Measurements from ENCODE around the gene CPXM2.

CPXM2 gene

GRCh38 chr10:123890226-123890625 is 1.4 kb downstream of the CPXM2 start:
- no peak for DNase-seq
- ChIA-PET POLR2A (no interaction called here), CTCF (no interaction called here)
- Histone ChIP-seq H3K27me3 (replicated peaks in 2 of 5; ENCODE audit: control insufficient read depth in 4 of 5, insufficient read depth in 5 of 5, low read length in 4 of 5) (peaks cover 6 to 66% (median 17%) of the 10 kb centered on the region in 5 experiments), H3K36me3 (ENCODE audit: control insufficient read depth in 4 of 4, insufficient read depth in 4 of 4, low read length in 3 of 4) (no peaks in the 10 kb centered on the region), H3K9me3 (ENCODE audit: control extremely low read depth in 1 of 5, control insufficient read depth in 4 of 5, insufficient read depth in 2 of 5, low read depth in 1 of 5, low read length in 4 of 5) (peaks cover 0 to 3% (median 0%) of the 10 kb centered on the region in 5 experiments), H3K27ac (ENCODE audit: insufficient read depth in 1 of 2, low read depth in 1 of 2, low read length in 2 of 2, poor library complexity in 1 of 2, severe bottlenecking in 2 of 2) (no peak overlapping the region), H3K4me1 (ENCODE audit: control extremely low read depth in 1 of 4, control insufficient read depth in 4 of 4, insufficient read depth in 4 of 4, low read length in 3 of 4) (no peaks in the 10 kb centered on the region), H3K4me3 (ENCODE audit: control insufficient read depth in 1 of 7, extremely low read depth in 1 of 7, insufficient read depth in 4 of 7, low read depth in 2 of 7, low read length in 6 of 7) (no peak overlapping the region)
- 90% methylated on average over 7 of the region's 8 CpGs for WGBS (ENCODE audit: insufficient coverage)

- WGBS (ENCODE audit: insufficient coverage) = 63% methylated on average over 3 of the region's 4 CpGs
- H3K27ac ChIP-seq (ENCODE audit: insufficient read depth in 1 of 2, low read depth in 1 of 2, low read length in 2 of 2, poor library complexity in 1 of 2, severe bottlenecking in 2 of 2) = no peak overlapping the region
- CTCF ChIA-PET = no interaction called here
- peaks cover 0 to 3% (median 0%) of the 10 kb centered on the region in 5 experiments for H3K9me3 ChIP-seq (ENCODE audit: control extremely low read depth in 1 of 5, control insufficient read depth in 4 of 5, insufficient read depth in 2 of 5, low read depth in 1 of 5, low read length in 4 of 5)
- POLR2A ChIA-PET = no interaction called here
- H3K27me3 ChIP-seq (replicated peaks in 2 of 5; ENCODE audit: control insufficient read depth in 4 of 5, insufficient read depth in 5 of 5, low read length in 4 of 5) = peaks cover 6 to 66% (median 17%) of the 10 kb centered on the region in 5 experiments
- H3K36me3 ChIP-seq (ENCODE audit: control insufficient read depth in 4 of 4, insufficient read depth in 4 of 4, low read length in 3 of 4) = no peaks in the 10 kb centered on the region
- no peak overlapping the region for H3K4me3 ChIP-seq (ENCODE audit: control insufficient read depth in 1 of 7, extremely low read depth in 1 of 7, insufficient read depth in 4 of 7, low read depth in 2 of 7, low read length in 6 of 7)
- H3K4me1 ChIP-seq (ENCODE audit: control extremely low read depth in 1 of 4, control insufficient read depth in 4 of 4, insufficient read depth in 4 of 4, low read length in 3 of 4) = no peaks in the 10 kb centered on the region
- no peak for DNase-seq
These were observed 1.8 kb downstream of the CPXM2 start for GRCh38 chr10:123889821-123890220.

GRCh38 chr10:123888751-123889150 is 2.9 kb downstream of the CPXM2 start:
- CTCF ChIA-PET = no interaction called here
- no peak overlapping the region for H3K4me3 ChIP-seq (ENCODE audit: control insufficient read depth in 1 of 7, extremely low read depth in 1 of 7, insufficient read depth in 4 of 7, low read depth in 2 of 7, low read length in 6 of 7)
- H3K9me3 ChIP-seq (ENCODE audit: control extremely low read depth in 1 of 5, control insufficient read depth in 4 of 5, insufficient read depth in 2 of 5, low read depth in 1 of 5, low read length in 4 of 5) = peaks cover 0 to 2% (median 0%) of the 10 kb centered on the region in 5 experiments
- H3K27ac ChIP-seq (ENCODE audit: insufficient read depth in 1 of 2, low read depth in 1 of 2, low read length in 2 of 2, poor library complexity in 1 of 2, severe bottlenecking in 2 of 2) = no peak overlapping the region
- no peaks in the 10 kb centered on the region for H3K4me1 ChIP-seq (ENCODE audit: control extremely low read depth in 1 of 4, control insufficient read depth in 4 of 4, insufficient read depth in 4 of 4, low read length in 3 of 4)
- peaks cover 6 to 66% (median 17%) of the 10 kb centered on the region in 5 experiments for H3K27me3 ChIP-seq (replicated peaks in 2 of 5; ENCODE audit: control insufficient read depth in 4 of 5, insufficient read depth in 5 of 5, low read length in 4 of 5)
- DNase-seq = no peak
- WGBS (ENCODE audit: insufficient coverage) = 94% methylated on average over 5 of the region's 5 CpGs
- no peaks in the 10 kb centered on the region for H3K36me3 ChIP-seq (ENCODE audit: control insufficient read depth in 4 of 4, insufficient read depth in 4 of 4, low read length in 3 of 4)
- POLR2A ChIA-PET = no interaction called here

GRCh38 chr10:123888256-123888655 is 3.4 kb downstream of the CPXM2 start:
- no peak overlapping the region for H3K4me3 ChIP-seq (ENCODE audit: control insufficient read depth in 1 of 7, extremely low read depth in 1 of 7, insufficient read depth in 4 of 7, low read depth in 2 of 7, low read length in 6 of 7)
- H3K4me1 ChIP-seq (ENCODE audit: control extremely low read depth in 1 of 4, control insufficient read depth in 4 of 4, insufficient read depth in 4 of 4, low read length in 3 of 4) = no peaks in the 10 kb centered on the region
- H3K27ac ChIP-seq (ENCODE audit: insufficient read depth in 1 of 2, low read depth in 1 of 2, low read length in 2 of 2, poor library complexity in 1 of 2, severe bottlenecking in 2 of 2) = no peak overlapping the region
- CTCF ChIA-PET = no interaction called here
- WGBS (ENCODE audit: insufficient coverage) = 82% methylated on average over 2 of the region's 3 CpGs
- peaks cover 0 to 2% (median 0%) of the 10 kb centered on the region in 5 experiments for H3K9me3 ChIP-seq (ENCODE audit: control extremely low read depth in 1 of 5, control insufficient read depth in 4 of 5, insufficient read depth in 2 of 5, low read depth in 1 of 5, low read length in 4 of 5)
- H3K36me3 ChIP-seq (ENCODE audit: control insufficient read depth in 4 of 4, insufficient read depth in 4 of 4, low read length in 3 of 4) = no peaks in the 10 kb centered on the region
- H3K27me3 ChIP-seq (replicated peaks in 2 of 5; ENCODE audit: control insufficient read depth in 4 of 5, insufficient read depth in 5 of 5, low read length in 4 of 5) = peaks cover 6 to 61% (median 17%) of the 10 kb centered on the region in 5 experiments
- no peak for DNase-seq
- POLR2A ChIA-PET = no interaction called here

GRCh38 chr10:123886292-123886691 is 5.3 kb downstream of the CPXM2 start:
- Histone ChIP-seq H3K4me3 (ENCODE audit: control insufficient read depth in 1 of 7, extremely low read depth in 1 of 7, insufficient read depth in 4 of 7, low read depth in 2 of 7, low read length in 6 of 7) (no peak overlapping the region), H3K27me3 (replicated peaks in 2 of 5; ENCODE audit: control insufficient read depth in 4 of 5, insufficient read depth in 5 of 5, low read length in 4 of 5) (peaks cover 0 to 42% (median 12%) of the 10 kb centered on the region in 5 experiments), H3K27ac (ENCODE audit: insufficient read depth in 1 of 2, low read depth in 1 of 2, low read length in 2 of 2, poor library complexity in 1 of 2, severe bottlenecking in 2 of 2) (no peak overlapping the region), H3K4me1 (ENCODE audit: control extremely low read depth in 1 of 4, control insufficient read depth in 4 of 4, insufficient read depth in 4 of 4, low read length in 3 of 4) (no peaks in the 10 kb centered on the region), H3K36me3 (ENCODE audit: control insufficient read depth in 4 of 4, insufficient read depth in 4 of 4, low read length in 3 of 4) (no peaks in the 10 kb centered on the region), H3K9me3 (ENCODE audit: control extremely low read depth in 1 of 5, control insufficient read depth in 4 of 5, insufficient read depth in 2 of 5, low read depth in 1 of 5, low read length in 4 of 5) (no peaks in the 10 kb centered on the region)
- no peak for DNase-seq
- WGBS (ENCODE audit: insufficient coverage) = 90% methylated on average over 5 of the region's 6 CpGs
- CTCF ChIA-PET = interaction anchor here (1.2 kb wide), 1 partner anchor 9 kb away, joined by 3 read pairs; no protein-coding TSS in a partner anchor
- POLR2A ChIA-PET = no interaction called here

GRCh38 chr10:123885406-123886170 is 6.0 kb downstream of the CPXM2 start:
- ChIA-PET POLR2A (no interaction called here), CTCF (interaction anchor here (0.9 to 1.2 kb wide), 2 partner anchors 8 to 70 kb away, joined by 3 read pairs; no protein-coding TSS in a partner anchor)
- H3K27ac ChIP-seq (ENCODE audit: insufficient read depth in 1 of 2, low read depth in 1 of 2, low read length in 2 of 2, poor library complexity in 1 of 2, severe bottlenecking in 2 of 2) = no peak overlapping the region
- WGBS (ENCODE audit: insufficient coverage) = 93% methylated on average over 5 of the region's 6 CpGs
- peaks cover 0 to 35% (median 9%) of the 10 kb centered on the region in 5 experiments for H3K27me3 ChIP-seq (replicated peaks in 2 of 5; ENCODE audit: control insufficient read depth in 4 of 5, insufficient read depth in 5 of 5, low read length in 4 of 5)
- no peaks in the 10 kb centered on the region for H3K36me3 ChIP-seq (ENCODE audit: control insufficient read depth in 4 of 4, insufficient read depth in 4 of 4, low read length in 3 of 4)
- no peak overlapping the region for H3K4me3 ChIP-seq (ENCODE audit: control insufficient read depth in 1 of 7, extremely low read depth in 1 of 7, insufficient read depth in 4 of 7, low read depth in 2 of 7, low read length in 6 of 7)
- no peaks in the 10 kb centered on the region for H3K4me1 ChIP-seq (ENCODE audit: control extremely low read depth in 1 of 4, control insufficient read depth in 4 of 4, insufficient read depth in 4 of 4, low read length in 3 of 4)
- H3K9me3 ChIP-seq (ENCODE audit: control extremely low read depth in 1 of 5, control insufficient read depth in 4 of 5, insufficient read depth in 2 of 5, low read depth in 1 of 5, low read length in 4 of 5) = no peaks in the 10 kb centered on the region
- no peak for DNase-seq

- Histone ChIP-seq H3K27ac (ENCODE audit: insufficient read depth in 1 of 2, low read depth in 1 of 2, low read length in 2 of 2, poor library complexity in 1 of 2, severe bottlenecking in 2 of 2) (no peak overlapping the region), H3K9me3 (ENCODE audit: control extremely low read depth in 1 of 5, control insufficient read depth in 4 of 5, insufficient read depth in 2 of 5, low read depth in 1 of 5, low read length in 4 of 5) (no peaks in the 10 kb centered on the region), H3K4me3 (ENCODE audit: control insufficient read depth in 1 of 7, extremely low read depth in 1 of 7, insufficient read depth in 4 of 7, low read depth in 2 of 7, low read length in 6 of 7) (no peak overlapping the region), H3K4me1 (ENCODE audit: control extremely low read depth in 1 of 4, control insufficient read depth in 4 of 4, insufficient read depth in 4 of 4, low read length in 3 of 4) (no peaks in the 10 kb centered on the region), H3K27me3 (replicated peaks in 2 of 5; ENCODE audit: control insufficient read depth in 4 of 5, insufficient read depth in 5 of 5, low read length in 4 of 5) (peaks cover 0 to 28% (median 8%) of the 10 kb centered on the region in 5 experiments), H3K36me3 (ENCODE audit: control insufficient read depth in 4 of 4, insufficient read depth in 4 of 4, low read length in 3 of 4) (no peaks in the 10 kb centered on the region)
- ChIA-PET POLR2A (no interaction called here), CTCF (interaction anchor here (0.9 kb wide), 1 partner anchor 71 kb away, joined by 3 read pairs; no protein-coding TSS in a partner anchor)
- no peak for DNase-seq
- 91% methylated on average over 4 of the region's 5 CpGs for WGBS (ENCODE audit: insufficient coverage)
These were observed 6.7 kb downstream of the CPXM2 start for GRCh38 chr10:123884907-123885381.

All from common myeloid progenitor, CD34-positive (primary cell).